PC-9 (cell line): ENCODE measurements around the gene RNF5.

Experiments used
- CTCF ChIP-seq: fragments of 200-600 bp; sonication (generic); conservative IDR thresholded peaks from 2 replicates; pipeline ENCODE4 v1.6.1; 2017; ENCODE audit warnings: mixed run types, antibody characterized with exemption, mild to moderate bottlenecking, moderate library complexity
- EZH2 ChIP-seq: fragments of 200-600 bp; sonication (generic); IDR thresholded peaks from 2 replicates; pipeline ENCODE4 v1.8.0; 2017; ENCODE audit warnings: antibody characterized with exemption, low read depth

- TF ChIP-seq CTCF (peak; percentile 45; the same call in 1 of the 2 replicates), EZH2 (no peak)
Observed at GRCh38 chr6:32153564-32154513, 24.4 kb upstream of the RNF5 start, which contains the start of gene PPT2.
